WTC11 (cell line): ENCODE measurements around the gene KDM4C. TPM values are rescaled to one million over a fixed set of nuclear protein-coding genes. Genes with fewer than 3 reads are reported as not detected.

Experiments
- ATAC-seq: fragments of 200-7000 bp; cut with Tn5 transposase; 2 replicates; pipeline ENCODE4 v1.10.0; 2021; ENCODE audit warnings: mild to moderate bottlenecking, moderate library complexity
- CTCF ChIA-PET: fragments of 300-600 bp; sonication (Branson Sonifier 250); formaldehyde crosslinking; loops from one replicate; lab custom pipeline; 2021; ENCODE audit warnings: antibody characterized with exemption; lab: Charles Lee
- POLR2A ChIA-PET: fragments of 350-600 bp; sonication (Branson Sonifier 250); formaldehyde crosslinking; loops from one replicate; lab custom pipeline; 2021; ENCODE audit warnings: antibody characterized with exemption; lab: Charles Lee
- DNase-seq: peaks from one replicate; pipeline ENCODE4 v3.0.0; 2021; ENCODE audit warnings: low spot score
- H3K27ac Mint-ChIP-seq: 2 replicates; pipeline ENCODE4 v1.8.0; 2021; ENCODE audit warnings: mixed read lengths
- H3K27me3 Mint-ChIP-seq: 2 replicates; pipeline ENCODE4 v1.8.0; 2021; ENCODE audit warnings: low read depth, mild to moderate bottlenecking, moderate library complexity, mixed read lengths
- H3K36me3 Mint-ChIP-seq: 2 replicates; pipeline ENCODE4 v1.8.0; 2021; ENCODE audit warnings: mixed read lengths
- H3K4me1 Mint-ChIP-seq: 2 replicates; pipeline ENCODE4 v1.8.0; 2022; ENCODE audit warnings: mixed read lengths
- H3K4me3 Mint-ChIP-seq: 2 replicates; pipeline ENCODE4 v1.8.0; 2021; ENCODE audit warnings: mild to moderate bottlenecking, moderate library complexity, mixed read lengths
- H3K9me3 Mint-ChIP-seq: 2 replicates; pipeline ENCODE4 v1.8.0; 2021; ENCODE audit warnings: mixed read lengths
- ATF3 ChIP-seq: sonication (generic); formaldehyde crosslinking; conservative IDR thresholded peaks from 2 replicates; pipeline ENCODE4 v1.8.1; 2022; ENCODE audit warnings: mild to moderate bottlenecking, missing genetic modification reagents
- ATF6 ChIP-seq: sonication (generic); formaldehyde crosslinking; IDR thresholded peaks from 2 replicates; pipeline ENCODE4 v1.8.1; 2023; ENCODE audit warnings: mild to moderate bottlenecking, missing genetic modification reagents
- CDX4 ChIP-seq: fragments of 250-450 bp; sonication (Bioruptor Pico); IDR thresholded peaks from 2 replicates; pipeline ENCODE4 v1.9.0; 2021; ENCODE audit warnings: moderate library complexity, mild to moderate bottlenecking, inconsistent platforms, borderline replicate concordance
- FOXK1 ChIP-seq: sonication (generic); formaldehyde crosslinking; IDR thresholded peaks from 2 replicates; pipeline ENCODE4 v1.8.0; 2022; ENCODE audit warnings: mild to moderate bottlenecking, moderate library complexity, missing genetic modification reagents
- IRF2 ChIP-seq: sonication (generic); formaldehyde crosslinking; IDR thresholded peaks from 2 replicates; pipeline ENCODE4 v1.8.0; 2022; ENCODE audit warnings: low read depth, missing genetic modification reagents, borderline replicate concordance
- JUN ChIP-seq: sonication (generic); formaldehyde crosslinking; IDR thresholded peaks from 2 replicates; pipeline ENCODE4 v1.8.0; 2023; ENCODE audit warnings: mild to moderate bottlenecking, missing genetic modification reagents
- MXD4 ChIP-seq: fragments of 250-450 bp; sonication (Bioruptor Pico); IDR thresholded peaks from 2 replicates; pipeline ENCODE4 v1.8.0; 2021; ENCODE audit warnings: mild to moderate bottlenecking, moderate library complexity, borderline replicate concordance
- MYBL2 ChIP-seq: sonication (generic); formaldehyde crosslinking; IDR thresholded peaks from 2 replicates; pipeline ENCODE4 v1.8.1; 2023; ENCODE audit warnings: mild to moderate bottlenecking, moderate library complexity, missing genetic modification reagents
- NFYB ChIP-seq: sonication (generic); formaldehyde crosslinking; conservative IDR thresholded peaks from 2 replicates; pipeline ENCODE4 v1.8.0; 2022; ENCODE audit warnings: low read depth, missing genetic modification reagents
- NR1H2 ChIP-seq: sonication (generic); formaldehyde crosslinking; IDR thresholded peaks from 2 replicates; pipeline ENCODE4 v1.9.0; 2021; ENCODE audit warnings: mild to moderate bottlenecking, moderate library complexity, missing genetic modification reagents
- STAT6 ChIP-seq: sonication (generic); formaldehyde crosslinking; conservative IDR thresholded peaks from 2 replicates; pipeline ENCODE4 v1.8.1; 2023; ENCODE audit warnings: mild to moderate bottlenecking, low read depth, missing genetic modification reagents, moderate library complexity
- ZBTB21 ChIP-seq: sonication (generic); formaldehyde crosslinking; IDR thresholded peaks from 2 replicates; pipeline ENCODE4 v1.8.1; 2023; ENCODE audit warnings: mild to moderate bottlenecking, missing genetic modification reagents, borderline replicate concordance
- ZNF121 ChIP-seq: sonication (generic); formaldehyde crosslinking; IDR thresholded peaks from 2 replicates; pipeline ENCODE4 v1.8.0; 2023; ENCODE audit warnings: missing genetic modification reagents
- ZNF317 ChIP-seq: sonication (generic); formaldehyde crosslinking; IDR thresholded peaks from 2 replicates; pipeline ENCODE4 v1.8.1; 2023; ENCODE audit warnings: low read depth, mild to moderate bottlenecking, moderate library complexity, missing genetic modification reagents, borderline replicate concordance
- ZNF512 ChIP-seq: sonication (generic); formaldehyde crosslinking; IDR thresholded peaks from 2 replicates; pipeline ENCODE4 v1.8.1; 2022; ENCODE audit warnings: missing genetic modification reagents, borderline replicate concordance
- total RNA-seq: library from RNA; stranded (reverse); gene quantifications from 3 replicates; pipeline ENCODE4 v1.2.3, GENCODE V29; 2021
- TF ChIP-seq, protein P1 (sequence below): sonication (generic); formaldehyde crosslinking; IDR thresholded peaks from 2 replicates; pipeline ENCODE4 v1.8.1; 2023; ENCODE audit warnings: mild to moderate bottlenecking, moderate library complexity, missing genetic modification reagents
- TF ChIP-seq, protein P2 (sequence below): sonication (generic); formaldehyde crosslinking; IDR thresholded peaks from 2 replicates; pipeline ENCODE4 v1.8.1; 2022; ENCODE audit warnings: low read depth, mild to moderate bottlenecking, moderate library complexity, missing genetic modification reagents, borderline replicate concordance

The KDM4C gene
- total RNA-seq, 1 experiment from 2014 or later: 29.2 TPM

- Mint-ChIP-seq H3K27ac (0 out of 2 replicates have a peak overlapping the region, but pooled peaks have one; percentile 23), H3K36me3 (peaks cover 3% of the 10 kb centered on the region; the same call in 1 of the 2 replicates)
- TF ChIP-seq MYBL2 (CRISPR knock-in tag) (no peak), STAT6 (CRISPR knock-in tag) (no peak), ATF3 (no peak), IRF2 (CRISPR knock-in tag) (no peak), NFYB (CRISPR knock-in tag) (no peak), ZBTB21 (CRISPR knock-in tag) (no peak), FOXK1 (CRISPR knock-in tag) (no peak), CDX4 (no peak), NR1H2 (no peak), MXD4 (CRISPR knock-in tag) (no peak), ZNF121 (CRISPR knock-in tag) (no peak), ATF6 (CRISPR knock-in tag) (no peak), ZNF317 (CRISPR knock-in tag) (no peak)
- TF ChIP-seq, protein P1, sequence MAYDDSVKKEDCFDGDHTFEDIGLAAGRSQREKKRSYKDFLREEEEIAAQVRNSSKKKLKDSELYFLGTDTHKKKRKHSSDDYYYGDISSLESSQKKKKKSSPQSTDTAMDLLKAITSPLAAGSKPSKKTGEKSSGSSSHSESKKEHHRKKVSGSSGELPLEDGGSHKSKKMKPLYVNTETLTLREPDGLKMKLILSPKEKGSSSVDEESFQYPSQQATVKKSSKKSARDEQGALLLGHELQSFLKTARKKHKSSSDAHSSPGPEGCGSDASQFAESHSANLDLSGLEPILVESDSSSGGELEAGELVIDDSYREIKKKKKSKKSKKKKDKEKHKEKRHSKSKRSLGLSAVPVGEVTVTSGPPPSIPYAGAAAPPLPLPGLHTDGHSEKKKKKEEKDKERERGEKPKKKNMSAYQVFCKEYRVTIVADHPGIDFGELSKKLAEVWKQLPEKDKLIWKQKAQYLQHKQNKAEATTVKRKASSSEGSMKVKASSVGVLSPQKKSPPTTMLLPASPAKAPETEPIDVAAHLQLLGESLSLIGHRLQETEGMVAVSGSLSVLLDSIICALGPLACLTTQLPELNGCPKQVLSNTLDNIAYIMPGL: no peak
- TF ChIP-seq, all 79 proteins: peak for 0
- H3K9me3 Mint-ChIP-seq: no peaks in the 10 kb centered on the region
- H3K4me3 Mint-ChIP-seq: no peak overlapping the region
- ChIA-PET POLR2A (no interaction called here), CTCF (interaction anchor here (1.7 kb wide), 1 partner anchor 88 kb away, joined by 9 read pairs; no protein-coding TSS in a partner anchor)
- peaks cover 12% of the 10 kb centered on the region for H3K4me1 Mint-ChIP-seq
- peak; percentile 52 for ATAC-seq
- no peak for DNase-seq
- H3K27me3 Mint-ChIP-seq: no peaks in the 10 kb centered on the region
Observed at GRCh38 chr9:7146582-7146981, 388.8 kb downstream of the KDM4C start.

DNA sequence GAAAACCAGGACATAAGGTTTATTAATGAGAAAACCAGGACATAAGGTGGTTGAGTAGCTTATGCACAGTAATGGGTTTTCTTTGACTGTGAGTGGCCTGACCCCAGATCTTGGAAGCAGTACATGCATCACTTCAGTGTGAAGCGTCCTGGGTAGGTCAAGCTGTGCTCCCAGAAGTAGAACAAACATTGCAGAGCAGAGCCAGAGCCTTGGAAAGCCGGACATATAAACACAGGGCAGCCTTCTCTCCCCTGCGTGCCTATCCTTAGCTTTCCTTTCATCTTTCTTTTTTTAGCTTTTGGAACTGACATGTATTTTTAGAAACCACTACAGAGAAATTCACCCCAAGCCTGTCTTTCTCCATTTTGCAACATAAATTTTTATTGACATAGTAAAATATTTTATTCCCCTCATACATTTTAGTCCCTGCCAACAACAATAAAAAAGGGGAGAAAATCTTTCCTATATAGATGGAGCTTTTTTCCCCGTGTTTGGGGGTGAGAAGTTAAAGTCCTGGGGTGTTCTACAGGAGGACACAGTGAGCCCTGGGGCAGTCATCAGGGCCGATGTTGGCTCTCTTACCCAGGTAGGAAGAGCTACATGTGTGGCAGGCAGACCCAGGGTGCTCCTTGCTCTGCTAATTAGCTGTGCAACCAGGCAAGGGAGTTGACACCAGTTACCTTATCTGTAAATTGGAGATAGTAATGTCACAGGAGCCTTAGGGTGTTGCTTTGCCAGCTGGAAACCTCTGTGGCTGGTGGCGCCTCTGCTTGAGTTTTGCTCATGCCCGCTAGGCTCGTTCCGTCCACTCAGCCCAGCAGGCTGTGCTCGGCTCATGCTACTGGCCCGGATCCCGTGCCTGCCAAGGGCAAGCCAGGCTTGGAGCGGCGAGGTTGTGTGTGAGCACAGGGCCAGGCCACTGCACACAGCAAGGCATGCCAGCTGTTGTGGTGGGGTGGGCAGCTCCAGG is 389.6 kb downstream of the KDM4C start:
- no peaks in the 10 kb centered on the region for H3K27me3 Mint-ChIP-seq
- no peak for DNase-seq
- no peaks in the 10 kb centered on the region for H3K9me3 Mint-ChIP-seq
- H3K4me1 Mint-ChIP-seq: peaks cover 12% of the 10 kb centered on the region
- ChIA-PET CTCF (interaction anchor here (1.7 kb wide), 1 partner anchor 87 kb away, joined by 9 read pairs; no protein-coding TSS in a partner anchor), POLR2A (no interaction called here)
- no peak for ATAC-seq
- H3K4me3 Mint-ChIP-seq: no peak overlapping the region
- 0 out of 2 replicates have a peak overlapping the region, but pooled peaks have one; percentile 23 for H3K27ac Mint-ChIP-seq
- peaks cover 3% of the 10 kb centered on the region; the same call in 1 of the 2 replicates for H3K36me3 Mint-ChIP-seq
- TF ChIP-seq, protein P2, sequence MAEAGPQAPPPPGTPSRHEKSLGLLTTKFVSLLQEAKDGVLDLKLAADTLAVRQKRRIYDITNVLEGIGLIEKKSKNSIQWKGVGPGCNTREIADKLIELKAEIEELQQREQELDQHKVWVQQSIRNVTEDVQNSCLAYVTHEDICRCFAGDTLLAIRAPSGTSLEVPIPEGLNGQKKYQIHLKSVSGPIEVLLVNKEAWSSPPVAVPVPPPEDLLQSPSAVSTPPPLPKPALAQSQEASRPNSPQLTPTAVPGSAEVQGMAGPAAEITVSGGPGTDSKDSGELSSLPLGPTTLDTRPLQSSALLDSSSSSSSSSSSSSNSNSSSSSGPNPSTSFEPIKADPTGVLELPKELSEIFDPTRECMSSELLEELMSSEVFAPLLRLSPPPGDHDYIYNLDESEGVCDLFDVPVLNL (CRISPR knock-in tag): no peak
- no peak for TF ChIP-seq JUN (CRISPR knock-in tag)
- no peak for TF ChIP-seq ZNF512 (CRISPR knock-in tag)
